CD4-positive, alpha-beta T cell (primary cell): ENCODE data around the gene PSMB1. TPM values are rescaled to one million over a fixed set of nuclear protein-coding genes. Genes with fewer than 3 reads are reported as not detected.

Experiments used
- ATAC-seq: fragments of 200-7000 bp; cut with Tn5 transposase; one replicate; pipeline ENCODE4 v1.10.0; 2022; ENCODE audit warnings: mild to moderate bottlenecking; ENCODE audit not compliant: poor library complexity
- CTCF ChIA-PET: fragments of 350-600 bp; sonication (Branson Sonifier 250); formaldehyde crosslinking; loops from one replicate; lab custom pipeline; 2021; ENCODE audit warnings: antibody characterized with exemption, inconsistent platforms; lab: Charles Lee
- POLR2A ChIA-PET: fragments of 350-600 bp; sonication (Branson Sonifier 250); formaldehyde crosslinking; loops from one replicate; lab custom pipeline; 2021; ENCODE audit warnings: antibody characterized with exemption, inconsistent platforms; lab: Charles Lee
- DNase-seq, 14 experiments: peaks; one replicate each; pipeline ENCODE4 v3.0.0-alpha.2; 2013 to 2020; ENCODE audit warnings: mixed read lengths in 2 of 14
- H3K27ac ChIP-seq, 2 donors: one replicate each; pipeline versions ENCODE4 v1.5.1 to v1.7.0; 2013; ENCODE audit warnings: low read length in 2 of 2, low read depth in 1 of 2, mild to moderate bottlenecking in 1 of 2
- H3K27me3 ChIP-seq, 2 experiments: 1 replicate in 1 of 2; 2 replicates in 1 of 2; pipeline versions ENCODE4 v1.6.1 to v1.7.0; 2013; ENCODE audit warnings: low read length in 2 of 2, control low read depth in 1 of 2, mild to moderate bottlenecking in 1 of 2, moderate library complexity in 1 of 2; ENCODE audit not compliant: insufficient read depth in 2 of 2, control insufficient read depth in 1 of 2
- H3K36me3 ChIP-seq: one replicate; pipeline ENCODE4 v1.6.1; 2013; ENCODE audit warnings: low read length, control low read depth; ENCODE audit not compliant: insufficient read depth
- H3K4me1 ChIP-seq: one replicate; pipeline ENCODE4 v1.6.1; 2013; ENCODE audit warnings: low read length, control low read depth; ENCODE audit not compliant: insufficient read depth
- H3K4me3 ChIP-seq: one replicate; pipeline ENCODE4 v1.5.1; 2013; ENCODE audit warnings: mild to moderate bottlenecking, low read length, moderate library complexity
- H3K9me3 ChIP-seq, 2 experiments: 1 replicate in 1 of 2; 2 replicates in 1 of 2; pipeline versions ENCODE4 v1.6.1 to v1.7.0; 2013; ENCODE audit warnings: low read length in 2 of 2, mild to moderate bottlenecking in 2 of 2, control low read depth in 1 of 2, moderate library complexity in 1 of 2; ENCODE audit not compliant: control insufficient read depth in 1 of 2, insufficient read depth in 1 of 2
- H3K27ac Mint-ChIP-seq: one replicate; pipeline ENCODE4 v1.8.0; 2020; ENCODE audit warnings: mixed read lengths
- H3K27me3 Mint-ChIP-seq: one replicate; pipeline ENCODE4 v1.8.0; 2021; ENCODE audit warnings: mixed read lengths
- H3K36me3 Mint-ChIP-seq: one replicate; pipeline ENCODE4 v1.8.0; 2021; ENCODE audit warnings: low read depth, mixed read lengths
- H3K4me1 Mint-ChIP-seq: one replicate; pipeline ENCODE4 v1.8.0; 2021; ENCODE audit warnings: low read depth, mixed read lengths
- H3K4me3 Mint-ChIP-seq: one replicate; pipeline ENCODE4 v1.8.0; 2020; ENCODE audit warnings: mild to moderate bottlenecking, mixed read lengths
- H3K9me3 Mint-ChIP-seq: one replicate; pipeline ENCODE4 v1.8.0; 2020; ENCODE audit warnings: mixed read lengths
- CTCF ChIP-seq: fragments of 200-600 bp; IDR thresholded peaks from one replicate; pipeline ENCODE4 v1.8.0; 2022; ENCODE audit warnings: antibody characterized with exemption, mild to moderate bottlenecking
- intact Hi-C, 2 experiments: fragments of 100-400 bp; cut with DNase I in 1 of 2; cut with micrococcal nuclease in 1 of 2; formaldehyde crosslinking; loops; one replicate each; pipeline versions ENCODE4 v1.15.1 to v1.9.0; 2023 to 2025; cut with DNase I, micrococcal nuclease
- total RNA-seq, 174 experiments: library from RNA in 2 of 174; stranded (reverse) in 2 of 174; gene quantifications; one replicate each; pipeline ENCODE4 v1.2.3 and lab custom pipeline; 2021 to 2026

PSMB1 gene
- total RNA-seq, 2 experiments from 2014 or later = 98.8 to 108 TPM

GRCh38 chr6:170537329-170537728 is 15.8 kb downstream of the PSMB1 start:
- Histone ChIP-seq H3K27me3 (no peaks in the 10 kb centered on the region), H3K4me1 (no peaks in the 10 kb centered on the region), H3K4me3 (no peak overlapping the region), H3K27ac (no peak overlapping the region), H3K9me3 (no peaks in the 10 kb centered on the region), H3K36me3 (peaks cover 96% of the 10 kb centered on the region)
- CTCF ChIA-PET = no interaction called here
- Mint-ChIP-seq H3K36me3 (peaks cover 93% of the 10 kb centered on the region), H3K9me3 (no peaks in the 10 kb centered on the region), H3K4me3 (no peak overlapping the region), H3K27ac (no peak overlapping the region), H3K27me3 (no peaks in the 10 kb centered on the region), H3K4me1 (peaks cover 18% of the 10 kb centered on the region)
- DNase-seq (no peak), ATAC-seq (no peak)
- intact Hi-C loops = no loop called here
- TF ChIP-seq CTCF = no peak
- POLR2A ChIA-PET = no interaction called here

- ATAC-seq = no peak
- TF ChIP-seq CTCF = no peak
- peaks cover 17% of the 10 kb centered on the region for H3K4me1 Mint-ChIP-seq
- H3K9me3 ChIP-seq = no peaks in the 10 kb centered on the region
- no peak overlapping the region for H3K4me3 ChIP-seq
- H3K27me3 Mint-ChIP-seq = no peaks in the 10 kb centered on the region
- peaks cover 89% of the 10 kb centered on the region for H3K36me3 ChIP-seq
- H3K27ac ChIP-seq = no peak overlapping the region
- POLR2A ChIA-PET = no interaction called here
- H3K9me3 Mint-ChIP-seq = no peaks in the 10 kb centered on the region
- H3K27ac Mint-ChIP-seq = no peak overlapping the region
- no peaks in the 10 kb centered on the region for H3K4me1 ChIP-seq
- intact Hi-C loops = no loop called here
- peaks cover 87% of the 10 kb centered on the region for H3K36me3 Mint-ChIP-seq
- DNase-seq = no peak
- H3K4me3 Mint-ChIP-seq = no peak overlapping the region
- no peaks in the 10 kb centered on the region for H3K27me3 ChIP-seq
- CTCF ChIA-PET = no interaction called here
These were observed 16.4 kb downstream of the PSMB1 start for GRCh38 chr6:170536671-170537070.

- no peak for TF ChIP-seq CTCF
- POLR2A ChIA-PET = no interaction called here
- DNase-seq (no peak), ATAC-seq (no peak)
- no peak overlapping the region for H3K27ac Mint-ChIP-seq
- no peak overlapping the region for H3K4me3 Mint-ChIP-seq
- no peaks in the 10 kb centered on the region for H3K9me3 Mint-ChIP-seq
- intact Hi-C loops = no loop called here
- no peaks in the 10 kb centered on the region for H3K27me3 Mint-ChIP-seq
- peaks cover 70% of the 10 kb centered on the region for H3K36me3 Mint-ChIP-seq
- Histone ChIP-seq H3K27me3 (no peaks in the 10 kb centered on the region), H3K4me1 (no peaks in the 10 kb centered on the region), H3K9me3 (no peaks in the 10 kb centered on the region), H3K4me3 (no peak overlapping the region), H3K27ac (no peak overlapping the region), H3K36me3 (peaks cover 73% of the 10 kb centered on the region)
- CTCF ChIA-PET = no interaction called here
- peaks cover 2% of the 10 kb centered on the region for H3K4me1 Mint-ChIP-seq
These were observed 18.1 kb downstream of the PSMB1 start for GRCh38 chr6:170535004-170535403.
